IPS-20b (cell line): ENCODE results near the gene LIPH.
A peak's percentile ranks its signal among the peaks of the same experiment; 100 is the strongest.
"Not testable (repeated sequence)": the region's sequence is repeated elsewhere in the genome, so short reads cannot be mapped to it uniquely, and the experiment has no call there.

Experiments used
- H3K27ac ChIP-seq: one replicate; pipeline ENCODE4 v1.5.1; 2013; ENCODE audit warnings: low read length
- H3K27me3 ChIP-seq: 2 replicates; pipeline ENCODE4 v1.6.1; 2013; ENCODE audit warnings: mild to moderate bottlenecking, low read length, inconsistent platforms; ENCODE audit not compliant: insufficient read depth
- H3K36me3 ChIP-seq: 2 replicates; pipeline ENCODE4 v1.6.1; 2013; ENCODE audit warnings: low read depth, mild to moderate bottlenecking, inconsistent platforms, low read length, moderate library complexity; ENCODE audit not compliant: insufficient read depth
- H3K4me1 ChIP-seq: 2 replicates; pipeline ENCODE4 v1.6.1; 2013; ENCODE audit warnings: mild to moderate bottlenecking, control low read depth, inconsistent platforms, low read length, moderate library complexity; ENCODE audit not compliant: insufficient read depth
- H3K4me3 ChIP-seq: 2 replicates; pipeline ENCODE4 v1.5.1; 2013; ENCODE audit warnings: mild to moderate bottlenecking, low read length, inconsistent platforms
- H3K9ac ChIP-seq: 2 replicates; pipeline ENCODE4 v1.6.1; 2013; ENCODE audit warnings: low read depth, mild to moderate bottlenecking, inconsistent platforms, low read length, moderate library complexity
- H3K9me3 ChIP-seq: 2 replicates; pipeline ENCODE4 v1.6.1; 2013; ENCODE audit warnings: mild to moderate bottlenecking, low read depth, low read length, inconsistent platforms; ENCODE audit not compliant: insufficient read depth

The LIPH gene

DNA sequence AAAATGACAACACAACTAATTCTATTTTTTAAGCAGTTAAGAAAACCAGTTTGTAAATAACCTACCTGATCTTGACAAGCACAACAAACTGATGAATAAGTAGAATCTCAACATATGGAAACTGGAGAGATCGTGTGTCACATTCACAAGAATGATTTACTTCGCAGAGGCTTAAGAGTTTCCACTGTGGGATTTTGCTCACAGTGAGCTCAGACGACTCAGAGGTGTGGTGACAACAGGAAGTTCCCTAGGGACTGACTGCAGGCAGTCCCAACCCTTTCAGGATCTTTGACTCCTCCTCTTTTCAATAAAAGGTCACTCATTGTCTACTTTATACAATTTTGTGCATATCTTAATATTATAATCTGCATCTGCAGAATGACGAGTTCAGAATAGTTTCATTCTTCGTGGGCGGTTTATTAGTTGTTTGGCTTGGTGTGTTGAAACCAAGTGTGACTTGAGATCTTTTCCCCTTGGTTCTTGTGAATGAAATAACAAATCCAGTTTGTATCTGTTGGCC is at the start of gene LIPH:
LIPH (minus strand) TSS at position 231 of the 520 bp plus-strand sequence; CDS start at position 114, 117 bp downstream.
- no peaks in the 10 kb centered on the region for H3K27me3 ChIP-seq
- H3K4me1 ChIP-seq: peaks cover 5% of the 10 kb centered on the region; the same call in 1 of the 2 replicates
- no peaks in the 10 kb centered on the region for H3K36me3 ChIP-seq
- H3K27ac ChIP-seq: no peak within 1 kb of the TSS
- no peaks in the 10 kb centered on the region for H3K9me3 ChIP-seq
- no peak within 1 kb of the TSS for H3K9ac ChIP-seq
- peak within 1 kb of the TSS; percentile 19; the same call in 1 of the 2 replicates for H3K4me3 ChIP-seq

DNA sequence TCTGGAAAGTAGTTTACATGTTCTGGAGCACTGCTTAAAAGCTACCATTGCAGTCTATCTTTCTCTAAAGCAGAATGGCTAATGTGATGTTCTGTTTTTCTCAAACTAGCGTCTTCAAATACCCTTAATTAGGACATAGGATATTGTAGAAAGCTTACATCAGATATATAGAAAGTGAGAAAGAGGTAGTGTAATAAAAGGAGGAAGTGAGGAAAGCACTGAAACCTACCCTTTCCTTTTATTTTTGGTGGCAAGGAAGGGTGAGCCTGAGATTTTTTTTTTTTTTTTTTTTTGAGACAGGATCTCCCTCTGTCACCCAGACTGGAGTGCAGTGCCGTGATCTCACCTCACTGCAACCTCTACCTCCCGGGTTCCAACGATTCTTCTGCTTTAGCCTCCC is 43.1 kb upstream of the LIPH start:
- H3K4me1 ChIP-seq: no peaks in the 10 kb centered on the region
- H3K36me3 ChIP-seq: peaks cover 60% of the 10 kb centered on the region
- H3K27me3 ChIP-seq: no peaks in the 10 kb centered on the region
- H3K9ac ChIP-seq: no peak overlapping the region
- H3K4me3 ChIP-seq: no peak overlapping the region
- no peaks in the 10 kb centered on the region for H3K9me3 ChIP-seq
- H3K27ac ChIP-seq: no peak overlapping the region

DNA sequence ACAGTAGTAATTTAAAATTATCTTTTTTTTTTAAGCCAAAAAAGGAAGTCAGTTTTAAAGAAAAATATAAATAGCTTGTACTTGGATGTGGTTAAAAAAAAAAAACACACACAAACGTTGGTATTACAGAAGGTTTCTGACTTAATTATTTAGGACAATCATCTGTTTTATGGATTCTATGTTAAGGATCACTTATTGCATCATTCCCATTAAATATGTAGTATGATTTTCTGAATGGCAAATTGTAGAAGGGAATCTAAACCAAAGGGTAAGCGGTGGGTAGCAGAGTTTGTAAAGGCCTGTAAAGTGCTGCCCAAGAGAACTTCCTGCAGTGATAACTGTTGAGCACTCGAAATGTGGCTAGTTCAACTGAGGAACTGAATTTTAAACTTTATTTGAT is 41.7 kb upstream of the LIPH start:
- H3K9ac ChIP-seq: no peak overlapping the region
- no peaks in the 10 kb centered on the region for H3K4me1 ChIP-seq
- no peaks in the 10 kb centered on the region for H3K9me3 ChIP-seq
- no peak overlapping the region for H3K27ac ChIP-seq
- H3K27me3 ChIP-seq: no peaks in the 10 kb centered on the region
- peaks cover 48% of the 10 kb centered on the region for H3K36me3 ChIP-seq
- H3K4me3 ChIP-seq: no peak overlapping the region

DNA sequence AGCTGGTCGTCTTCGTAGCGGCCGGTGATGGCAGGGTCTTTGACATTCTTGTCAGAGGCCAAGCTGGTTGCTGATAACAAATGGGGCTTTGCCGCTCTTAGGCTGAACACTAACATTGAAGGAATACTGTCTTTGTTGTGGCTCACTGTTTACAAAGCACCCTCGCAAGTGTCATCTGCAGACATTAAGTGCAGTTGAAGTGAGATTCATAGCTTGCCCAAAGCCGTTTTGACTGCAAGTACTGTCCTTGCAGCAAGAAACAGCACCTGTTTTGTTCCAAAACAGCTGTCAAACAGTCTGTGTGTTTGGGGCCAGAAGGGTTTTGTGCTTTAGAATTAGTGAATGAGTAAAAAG is 34.3 kb upstream of the LIPH start:
- no peak overlapping the region for H3K27ac ChIP-seq
- peak overlapping the region; percentile 91 for H3K4me3 ChIP-seq
- H3K9me3 ChIP-seq: no peaks in the 10 kb centered on the region
- 0 out of 2 replicates have a peak, but pooled peaks cover 2% of the 10 kb centered on the region for H3K36me3 ChIP-seq
- H3K4me1 ChIP-seq: peaks cover 7% of the 10 kb centered on the region; the same call in 1 of the 2 replicates
- H3K9ac ChIP-seq: peak overlapping the region; percentile 87; the same call in 1 of the 2 replicates
- no peaks in the 10 kb centered on the region for H3K27me3 ChIP-seq

DNA sequence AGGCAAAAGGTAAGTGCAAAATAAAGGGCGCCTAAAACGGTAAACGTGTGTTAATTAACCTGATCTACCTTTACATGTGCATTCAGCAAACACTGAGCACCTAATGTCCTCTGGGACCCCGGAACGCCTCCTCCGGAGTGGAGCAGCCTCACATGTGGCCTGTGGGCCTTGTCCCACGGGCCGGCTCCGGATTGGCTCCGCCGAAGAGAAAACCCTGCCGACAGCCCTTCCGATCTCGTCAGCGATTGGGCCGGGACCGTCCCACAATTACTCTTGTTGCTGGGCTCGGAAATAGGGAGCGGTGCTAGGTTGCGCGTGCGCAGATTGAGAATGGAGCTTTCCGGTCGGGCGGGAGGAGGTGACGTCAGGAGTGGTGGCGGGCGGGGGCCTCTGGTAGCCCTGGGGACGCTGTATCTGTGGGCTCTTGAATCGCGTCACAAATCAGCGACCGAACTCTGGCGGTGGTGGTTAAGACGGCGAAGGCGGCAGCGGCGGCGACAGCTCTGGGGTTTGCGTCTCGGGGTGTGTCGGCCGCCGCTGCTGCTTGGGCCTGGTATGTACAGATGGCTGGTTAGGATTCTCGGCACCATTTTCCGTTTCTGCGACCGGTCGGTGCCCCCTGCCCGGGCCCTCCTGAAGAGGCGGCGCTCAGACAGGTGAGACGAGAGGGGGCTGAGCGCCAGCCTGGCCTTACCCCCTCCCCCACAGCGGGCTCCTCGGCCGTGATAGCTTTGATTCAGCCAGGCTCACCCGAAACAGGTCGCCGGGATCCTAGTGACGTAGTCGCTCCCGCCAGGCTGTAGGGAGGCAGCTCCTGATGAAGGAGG is 33.7 kb upstream of the LIPH start, which contains the start of gene SENP2:
SENP2 (plus strand) TSS at position 437 of the 827 bp plus-strand sequence; CDS start at position 556, 119 bp downstream.
- no peaks in the 10 kb centered on the region for H3K9me3 ChIP-seq
- peak within 1 kb of the TSS; percentile 87 for H3K9ac ChIP-seq
- H3K36me3 ChIP-seq: no peaks in the 10 kb centered on the region
- H3K27ac ChIP-seq: peak within 1 kb of the TSS; percentile 44
- H3K27me3 ChIP-seq: no peaks in the 10 kb centered on the region
- peaks cover 7% of the 10 kb centered on the region; the same call in 1 of the 2 replicates for H3K4me1 ChIP-seq
- peak within 1 kb of the TSS; percentile 91 for H3K4me3 ChIP-seq

DNA sequence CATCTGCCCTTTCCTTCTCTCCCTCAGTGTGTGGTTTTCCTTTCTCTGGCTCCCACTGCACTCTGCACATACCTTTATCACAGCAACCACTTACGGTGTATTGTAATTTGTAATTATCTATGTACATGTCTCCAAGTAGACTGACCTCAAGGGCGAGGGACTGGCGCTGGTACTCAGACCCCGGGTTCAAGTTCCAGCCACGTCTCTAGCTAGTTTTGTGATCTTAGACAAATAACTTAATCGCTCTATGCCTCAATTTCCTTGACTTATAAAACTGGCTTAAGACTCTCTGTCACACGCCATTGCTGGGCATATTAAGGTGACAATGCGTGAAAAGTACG is 33.1 kb upstream of the LIPH start:
- H3K27me3 ChIP-seq: no peaks in the 10 kb centered on the region
- no peaks in the 10 kb centered on the region for H3K9me3 ChIP-seq
- H3K27ac ChIP-seq: peak overlapping the region; percentile 44
- H3K36me3 ChIP-seq: no peaks in the 10 kb centered on the region
- H3K4me3 ChIP-seq: peak overlapping the region; percentile 72
- peak overlapping the region; percentile 75 for H3K9ac ChIP-seq
- H3K4me1 ChIP-seq: peaks cover 7% of the 10 kb centered on the region; the same call in 1 of the 2 replicates

DNA sequence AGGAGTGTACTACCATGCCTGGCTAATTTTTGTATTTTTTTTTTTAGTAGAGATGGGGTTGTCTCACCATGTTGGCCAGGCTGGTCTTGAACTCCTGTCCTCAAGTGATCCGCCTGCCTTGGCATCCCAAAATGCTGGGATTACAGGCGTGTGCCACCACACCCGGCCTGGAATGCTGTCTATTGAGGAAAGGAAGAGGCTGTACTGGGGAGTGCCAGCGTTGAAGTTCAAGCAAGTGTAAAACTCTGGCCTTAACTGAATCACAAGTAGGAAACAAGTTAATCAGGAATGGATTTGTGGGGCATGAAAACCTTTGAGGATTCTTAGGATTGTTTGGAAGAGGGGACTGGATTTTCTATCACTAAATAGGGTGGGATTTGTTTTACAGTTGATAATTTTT is 32.3 kb upstream of the LIPH start:
- H3K27me3 ChIP-seq: no peaks in the 10 kb centered on the region

DNA sequence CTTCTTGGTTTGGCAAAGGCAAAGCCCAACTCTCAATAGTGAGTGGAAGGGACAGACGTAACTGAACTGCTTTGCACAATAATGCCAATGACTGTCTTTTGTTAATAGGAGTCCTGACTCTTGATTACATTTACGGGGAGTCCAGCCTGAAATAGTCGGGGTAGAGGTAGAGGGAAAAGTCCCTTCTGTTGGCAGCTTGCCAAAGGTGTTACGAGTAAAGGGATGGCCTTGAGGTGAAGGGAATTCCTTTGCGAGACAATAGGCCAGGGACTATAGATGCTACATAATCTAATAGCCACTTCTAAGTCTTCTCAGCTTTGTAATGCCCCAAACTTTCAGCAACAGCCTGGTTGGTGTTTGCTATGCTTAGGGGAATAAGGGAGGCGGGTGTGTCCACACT is 31.5 kb upstream of the LIPH start:
- H3K9me3 ChIP-seq: no peaks in the 10 kb centered on the region
- H3K36me3 ChIP-seq: no peaks in the 10 kb centered on the region
- peaks cover 7% of the 10 kb centered on the region; the same call in 1 of the 2 replicates for H3K4me1 ChIP-seq
- peak overlapping the region; percentile 74 for H3K27ac ChIP-seq
- peak overlapping the region; percentile 94; the same call in 1 of the 2 replicates for H3K9ac ChIP-seq
- H3K4me3 ChIP-seq: peak overlapping the region; percentile 92
- H3K27me3 ChIP-seq: no peaks in the 10 kb centered on the region

More for the DNA sequence above, 32.3 kb upstream of the LIPH start:
- H3K9me3 ChIP-seq: no peaks in the 10 kb centered on the region
- H3K4me1 ChIP-seq: peaks cover 7% of the 10 kb centered on the region; the same call in 1 of the 2 replicates
- no peaks in the 10 kb centered on the region for H3K36me3 ChIP-seq
- no peak overlapping the region; the same call in 1 of the 2 replicates for H3K4me3 ChIP-seq
- H3K27ac ChIP-seq: no peak overlapping the region
- peak overlapping the region; percentile 75; the same call in 1 of the 2 replicates for H3K9ac ChIP-seq

DNA sequence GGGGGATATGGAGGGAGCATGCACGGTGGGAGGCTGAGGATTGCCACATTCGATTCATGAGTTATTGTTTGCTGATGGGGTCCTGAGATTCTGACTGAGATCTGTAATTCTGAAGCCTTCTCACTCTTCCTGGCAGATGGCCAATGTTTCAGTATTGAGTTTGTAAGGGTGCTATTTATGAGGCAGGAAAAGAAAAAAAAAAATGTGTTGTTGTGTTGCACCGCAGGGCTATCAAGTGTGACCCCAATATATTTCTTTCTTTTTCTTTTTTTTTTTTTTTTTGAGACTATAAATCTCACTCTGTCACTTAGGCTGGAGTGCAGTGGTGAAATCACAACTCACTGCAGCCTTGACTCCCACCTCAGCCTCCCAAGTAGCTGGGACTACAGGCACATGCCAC is 30.5 kb upstream of the LIPH start:
- no peaks in the 10 kb centered on the region for H3K27me3 ChIP-seq

DNA sequence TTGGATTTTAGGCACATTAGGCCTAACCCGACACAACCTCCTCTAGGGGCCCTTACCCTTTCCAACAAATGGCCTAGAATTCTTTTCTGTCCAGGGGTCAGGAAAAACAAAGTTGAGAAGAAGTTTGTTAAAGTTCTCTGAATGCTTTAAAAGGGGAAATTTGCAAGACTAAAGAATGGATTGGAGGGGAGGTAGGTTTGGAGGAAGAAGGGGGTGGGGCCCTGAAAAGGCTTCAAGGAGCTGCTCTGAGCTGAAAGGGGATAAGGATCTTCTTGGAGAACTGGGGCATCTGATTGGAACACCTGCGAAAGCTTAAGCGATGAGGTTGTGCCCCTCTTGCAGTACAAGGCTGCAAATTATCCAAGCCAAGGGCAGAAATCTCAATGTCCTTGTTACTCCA is 29.8 kb upstream of the LIPH start:
- H3K27me3 ChIP-seq: no peaks in the 10 kb centered on the region

More for the DNA sequence above, 30.5 kb upstream of the LIPH start:
- Histone ChIP-seq H3K4me1 (peaks cover 7% of the 10 kb centered on the region; the same call in 1 of the 2 replicates), H3K9ac (peak overlapping the region; percentile 94), H3K27ac (peak overlapping the region; percentile 93), H3K4me3 (peak overlapping the region; percentile 92), H3K9me3 (no peaks in the 10 kb centered on the region), H3K36me3 (no peaks in the 10 kb centered on the region)

DNA sequence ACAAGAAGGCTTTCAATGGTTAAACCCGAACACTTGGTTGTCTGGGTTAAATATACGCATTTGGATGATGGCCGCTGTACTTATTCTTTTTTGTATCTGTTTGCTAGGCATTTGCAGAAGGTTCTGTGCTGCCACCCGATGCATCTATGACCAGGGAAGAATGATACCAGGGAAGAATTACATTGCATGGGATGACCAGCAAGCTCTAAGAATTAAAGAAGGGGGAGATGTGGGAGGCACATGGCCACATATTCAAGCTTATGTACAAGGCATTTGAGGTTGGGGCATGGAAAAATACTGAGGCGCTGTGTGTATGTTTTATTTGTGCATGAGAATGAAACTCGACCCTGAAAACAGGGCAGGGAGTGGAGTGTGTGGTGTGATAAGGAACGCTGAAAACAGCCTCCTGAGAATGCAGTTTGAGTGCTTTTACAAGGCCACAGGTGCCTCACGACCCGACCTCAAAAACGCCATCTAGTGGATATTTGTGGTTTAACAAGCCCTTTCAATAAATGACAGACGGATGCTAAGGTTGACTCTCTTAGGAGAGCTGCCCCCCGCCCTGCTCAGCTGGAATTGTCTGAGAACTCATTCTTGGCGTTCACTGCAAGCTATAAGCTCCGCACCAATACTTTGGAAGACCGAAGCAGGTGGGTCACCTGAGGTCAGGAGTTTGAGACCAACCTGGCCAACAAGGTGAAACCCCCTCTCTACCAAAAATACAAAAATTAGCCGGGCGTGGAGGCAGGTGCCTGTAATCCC is 22.9 kb upstream of the LIPH start:
- not testable (repeated sequence) for H3K27ac ChIP-seq, H3K9ac ChIP-seq, H3K36me3 ChIP-seq, H3K4me3 ChIP-seq, H3K27me3 ChIP-seq, H3K4me1 ChIP-seq
- peaks cover 13% of the 10 kb centered on the region for H3K9me3 ChIP-seq

More for the DNA sequence above, 29.8 kb upstream of the LIPH start:
- Histone ChIP-seq H3K9ac (peak overlapping the region; percentile 94), H3K9me3 (no peaks in the 10 kb centered on the region), H3K4me3 (peak overlapping the region; percentile 92), H3K4me1 (peaks cover 7% of the 10 kb centered on the region; the same call in 1 of the 2 replicates), H3K36me3 (no peaks in the 10 kb centered on the region), H3K27ac (peak overlapping the region; percentile 93)
